Testis (tissue), 3 donors: ENCODE results near the gene TRABD2A. TPM values are rescaled to one million over a fixed set of nuclear protein-coding genes. Genes with fewer than 3 reads are reported as not detected.

Source experiments
- DNase-seq: peaks from one replicate; pipeline ENCODE4 v3.0.0-alpha.2; 2019
- H3K27ac ChIP-seq, 2 donors: fragments of 200-600 bp; sonication (generic); one replicate each; pipeline ENCODE4 v1.5.1; 2019
- H3K27me3 ChIP-seq: fragments of 200-600 bp; sonication (generic); one replicate; pipeline ENCODE4 v1.5.1; 2019
- H3K36me3 ChIP-seq: fragments of 200-600 bp; sonication (generic); one replicate; pipeline ENCODE4 v1.5.1; 2017; ENCODE audit warnings: low read depth; ENCODE audit errors: missing control alignments
- H3K4me1 ChIP-seq: fragments of 200-600 bp; sonication (generic); one replicate; pipeline ENCODE4 v1.5.1; 2019
- H3K4me3 ChIP-seq, 2 donors: fragments of 200-600 bp; sonication (generic); one replicate each; pipeline ENCODE4 v1.5.1; 2017 to 2019
- H3K9me3 ChIP-seq: fragments of 200-600 bp; sonication (generic); one replicate; pipeline ENCODE4 v1.5.1; 2017
- CTCF ChIP-seq, 3 experiments: fragments of 450-650 bp in 2 of 3; fragments of 200-600 bp in 1 of 3; sonication (generic) in 1 of 3; IDR thresholded peaks; one replicate each; pipeline ENCODE4 v1.5.1; 2016 to 2019; ENCODE audit warnings: antibody characterized with exemption in 3 of 3, mild to moderate bottlenecking in 2 of 3, moderate library complexity in 1 of 3
- POLR2A ChIP-seq: fragments of 450-650 bp; IDR thresholded peaks from one replicate; pipeline ENCODE4 v1.6.1; 2017; ENCODE audit warnings: antibody characterized with exemption, mild to moderate bottlenecking, moderate library complexity
- whole genome bisulfite sequencing, 2 donors: methylation state at CpG; one replicate each; pipeline ENCODE4 v1.1.5; 2018; 5-methylcytosine and 5-hydroxymethylcytosine counted together
- intact Hi-C: fragments of 100-400 bp; cut with DNase I; formaldehyde crosslinking; loops from one replicate; pipeline ENCODE4 v1.15.1; 2023; ENCODE audit warnings: low total_unique reads
- polyA plus RNA-seq: library from polyadenylated mRNA; stranded (reverse); fragments of 350-450 nt; fragmentation: Illumina TruSeq; extraction: RNeasy Lipid Tissue Mini Kit (QIAGEN cat#74804); gene quantifications from one replicate; pipeline ENCODE4 v1.2.3, GENCODE V29; 2014; ENCODE audit warnings: low read depth, low replicate concordance; ENCODE audit not compliant: insufficient read depth
- total RNA-seq, 2 donors: library from RNA; depleted of rRNA; stranded (reverse); fragments of >200 nt; gene quantifications; one replicate each; pipeline ENCODE4 v1.2.3, GENCODE V29; 2016

TRABD2A gene
- total and polyA plus RNA-seq, 3 donors from 2014 or later: 19.1 to 82.5 (median 44.1) TPM

DNA sequence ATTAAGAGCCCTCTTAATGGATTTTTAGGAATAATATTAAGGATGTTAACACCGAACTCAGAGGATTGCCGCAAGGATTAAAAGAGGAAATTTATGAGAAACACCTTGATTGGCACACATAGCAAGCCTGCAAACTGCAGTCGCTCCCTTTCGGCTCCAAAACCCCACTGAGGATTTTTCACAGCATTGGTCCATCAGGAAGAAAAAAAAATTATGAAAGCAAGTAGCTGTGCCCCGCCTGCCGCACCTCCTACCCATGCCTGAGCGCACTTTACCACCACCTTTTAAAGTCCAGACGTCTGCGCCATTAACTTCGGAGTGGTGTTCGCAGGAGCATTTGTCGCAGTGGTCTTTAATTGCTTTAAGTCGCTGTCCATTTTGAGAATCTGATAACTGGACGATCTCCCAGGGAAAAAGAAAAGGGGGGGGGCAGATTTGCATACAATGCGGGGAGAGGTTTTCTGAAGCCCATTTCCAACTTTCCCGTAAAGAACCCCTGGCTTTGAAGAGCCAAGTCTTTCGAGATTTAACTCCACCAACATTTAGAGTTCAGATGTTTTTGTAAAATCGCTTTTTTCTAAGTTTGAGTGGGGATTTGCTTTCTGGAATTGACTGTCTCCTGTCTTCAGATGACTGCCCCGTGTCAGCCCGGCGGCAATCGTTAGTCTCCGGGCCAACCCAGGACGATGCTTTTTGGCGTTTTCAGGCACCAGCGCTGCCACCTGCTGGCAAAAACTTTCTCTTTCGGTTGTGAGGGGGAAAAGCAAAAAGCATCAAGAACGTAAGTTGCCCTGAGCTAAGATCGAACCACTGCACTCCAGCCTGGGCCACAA lies 913 bp upstream of the TRABD2A start:
- Histone ChIP-seq H3K27me3 (no peaks in the 10 kb centered on the region), H3K4me3 (peak overlapping the region; percentile 34 to 54), H3K4me1 (peaks cover 11% of the 10 kb centered on the region), H3K27ac (no peak overlapping the region), H3K9me3 (no peaks in the 10 kb centered on the region), H3K36me3 (no peaks in the 10 kb centered on the region)
- DNase-seq: peak; percentile 80
- peak; percentile 39 to 57 (median 56) for TF ChIP-seq CTCF (IDR thresholded peaks at IDR 0.05)
- no peak for TF ChIP-seq POLR2A
- 3 to 4% methylated on average over 29 of the region's 29 CpGs for WGBS, 2 donors
- intact Hi-C loops: no loop called here

DNA sequence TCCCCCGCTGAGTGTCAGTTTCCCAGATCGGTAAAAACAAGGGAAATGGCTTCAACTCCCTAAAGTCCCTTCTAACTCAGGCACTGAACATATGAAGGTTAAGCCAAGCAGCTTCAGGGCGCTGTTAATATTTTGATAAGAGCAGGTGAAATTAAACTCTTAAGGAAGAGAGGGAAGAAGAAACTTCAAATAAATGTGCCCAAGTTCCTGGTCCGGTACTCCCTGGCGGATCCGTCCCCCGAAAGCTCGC lies 564 bp downstream of the TRABD2A start:
- no peaks in the 10 kb centered on the region for H3K27me3 ChIP-seq
- WGBS, 2 donors: 1% methylated on average over 8 of the region's 8 CpGs
- TF ChIP-seq POLR2A (no peak), CTCF (IDR thresholded peaks at IDR 0.05) (no peak)
- peaks cover 11% of the 10 kb centered on the region for H3K4me1 ChIP-seq
- H3K36me3 ChIP-seq: no peaks in the 10 kb centered on the region
- H3K4me3 ChIP-seq: peak overlapping the region; percentile 34 to 54
- DNase-seq: no peak
- intact Hi-C loops: no loop called here
- no peak overlapping the region for H3K27ac ChIP-seq
- no peaks in the 10 kb centered on the region for H3K9me3 ChIP-seq

DNA sequence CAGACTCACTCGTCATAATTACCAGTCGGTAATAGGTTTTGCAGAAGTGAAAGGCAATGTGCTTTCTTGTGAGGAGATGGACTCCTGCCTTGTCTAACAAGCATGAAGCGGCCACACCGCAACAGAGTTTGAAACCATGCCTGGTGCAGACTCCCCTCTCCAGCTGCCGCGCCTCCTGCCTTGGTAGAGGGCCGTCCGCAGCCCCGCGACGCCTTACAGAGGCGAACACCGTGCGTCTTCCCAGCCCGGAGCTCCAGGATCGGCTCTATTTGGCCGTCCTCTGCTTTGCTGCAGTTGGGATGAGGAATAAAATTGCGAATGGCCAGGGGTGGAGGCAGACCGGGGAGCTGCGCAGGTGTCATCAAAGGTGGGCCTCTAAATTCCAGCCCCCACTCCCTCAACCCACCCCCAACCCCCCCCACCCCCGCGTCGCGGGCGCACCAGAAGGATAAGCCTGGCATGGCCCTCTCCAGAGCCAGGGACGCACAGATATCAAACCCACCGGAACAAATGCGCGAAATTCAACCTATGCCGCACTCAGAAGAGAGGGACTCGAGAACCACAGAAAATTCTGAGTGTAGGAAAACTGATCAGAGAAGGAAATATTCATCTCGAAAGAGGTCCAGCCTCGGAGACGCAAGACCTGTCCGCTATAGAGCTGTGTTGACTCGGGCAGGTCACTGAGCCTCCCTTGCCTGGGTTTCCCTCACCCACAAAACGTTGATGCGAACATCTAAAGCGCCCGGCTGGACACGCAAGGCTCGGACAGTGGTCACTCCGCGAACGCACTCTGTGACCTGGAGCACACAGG lies 1.1 kb downstream of the TRABD2A start:
- WGBS, 2 donors: 8 to 13% methylated on average over 19 to 45 of the region's 45 CpGs
- intact Hi-C loops: no loop called here
- no peak for DNase-seq

DNA sequence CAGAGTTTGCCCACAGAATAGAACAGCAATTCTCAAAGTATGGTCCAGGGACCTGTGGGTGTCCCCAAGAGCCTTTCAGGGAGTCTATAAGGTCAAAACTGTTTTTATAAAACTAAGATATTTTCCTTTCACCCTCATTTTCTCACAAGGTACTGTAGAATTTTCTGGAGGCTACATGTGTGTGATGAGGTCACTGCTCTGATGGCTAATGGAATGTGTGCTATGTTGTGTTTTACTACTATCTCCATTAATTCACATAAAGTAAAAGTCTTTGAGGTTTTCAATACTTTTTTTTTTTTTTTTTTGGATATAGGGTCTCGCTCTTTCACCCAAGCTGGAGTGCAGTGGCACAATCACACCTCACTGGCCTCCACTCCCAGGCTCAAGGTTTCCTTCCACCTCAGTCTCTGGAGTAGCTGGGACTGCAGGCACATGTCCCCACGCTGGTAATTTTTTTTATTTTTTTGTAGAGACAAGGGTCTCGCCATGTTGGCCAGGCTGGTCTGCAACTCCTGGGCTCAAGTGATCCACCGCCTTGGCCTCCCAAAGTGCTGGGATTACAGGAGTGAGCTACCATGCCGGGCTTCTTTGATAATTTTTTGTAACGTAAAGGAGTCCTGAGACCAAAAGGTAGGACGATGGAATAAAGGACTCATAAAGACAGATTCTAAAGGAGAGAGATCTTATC lies 1.8 kb downstream of the TRABD2A start:
- Histone ChIP-seq H3K9me3 (no peaks in the 10 kb centered on the region), H3K4me3 (no peak overlapping the region), H3K27me3 (no peaks in the 10 kb centered on the region), H3K36me3 (no peaks in the 10 kb centered on the region), H3K27ac (no peak overlapping the region), H3K4me1 (peaks cover 11% of the 10 kb centered on the region)
- intact Hi-C loops: no loop called here
- WGBS, 2 donors: 45 to 70% methylated on average over 6 to 7 of the region's 7 CpGs
- no peak for DNase-seq
- TF ChIP-seq POLR2A (no peak), CTCF (IDR thresholded peaks at IDR 0.05) (no peak)

More for the DNA sequence above, 1.1 kb downstream of the TRABD2A start:
- no peak overlapping the region for H3K27ac ChIP-seq
- H3K4me3 ChIP-seq: peak overlapping the region in 1 of 2 donors; percentile 34
- no peaks in the 10 kb centered on the region for H3K9me3 ChIP-seq
- TF ChIP-seq POLR2A (no peak), CTCF (IDR thresholded peaks at IDR 0.05) (no peak)
- H3K27me3 ChIP-seq: no peaks in the 10 kb centered on the region
- no peaks in the 10 kb centered on the region for H3K36me3 ChIP-seq
- H3K4me1 ChIP-seq: peaks cover 11% of the 10 kb centered on the region
